PC-9 (cell line): ENCODE measurements around the gene ARHGEF28. TPM values are rescaled to one million over a fixed set of nuclear protein-coding genes. Genes with fewer than 3 reads are reported as not detected.

ENCODE experiments used
- BruUV-seq: library from RNA; stranded (reverse); fragments of 400-500 nt; replicated peaks from 2 replicates; lab custom pipeline; 2021; lab: Mats Ljungman, UMichigan
- CTCF ChIA-PET: fragments of 300-600 bp; sonication (Branson Sonifier 250); formaldehyde crosslinking; loops from one replicate; lab custom pipeline; 2022; ENCODE audit warnings: antibody characterized with exemption; lab: Charles Lee
- POLR2A ChIA-PET: fragments of 300-600 bp; sonication (Branson Sonifier 250); formaldehyde crosslinking; loops from one replicate; lab custom pipeline; 2022; ENCODE audit warnings: antibody characterized with exemption; ENCODE audit not compliant: unreplicated experiment; lab: Charles Lee
- DNase-seq, 2 experiments: peaks; one replicate each; pipeline versions ENCODE4 v3.0.0 to v3.0.0-alpha.2; 2015 to 2022; ENCODE audit warnings: mixed read lengths in 1 of 2
- H2AFZ ChIP-seq: fragments of 200-600 bp; sonication (generic); 2 replicates; pipeline ENCODE4 v1.8.1; 2017; ENCODE audit warnings: antibody characterized with exemption
- H3F3A ChIP-seq: fragments of 200-600 bp; sonication (generic); 2 replicates; pipeline ENCODE4 v1.8.1; 2017; ENCODE audit warnings: antibody characterized with exemption, mild to moderate bottlenecking, low read depth; ENCODE audit not compliant: insufficient read depth
- H3K27ac ChIP-seq: fragments of 200-600 bp; sonication (generic); 2 replicates; pipeline ENCODE4 v1.6.1; 2016; ENCODE audit warnings: mixed run types
- H3K27me3 ChIP-seq: fragments of 200-600 bp; sonication (generic); 2 replicates; pipeline ENCODE4 v1.6.1; 2016; ENCODE audit warnings: low read depth, mixed run types; ENCODE audit not compliant: insufficient read depth
- H3K36me3 ChIP-seq: fragments of 200-600 bp; sonication (generic); 2 replicates; pipeline ENCODE4 v1.6.1; 2016; ENCODE audit warnings: low read depth, mixed run types
- H3K4me1 ChIP-seq: fragments of 200-600 bp; sonication (generic); replicated peaks from 2 replicates; pipeline ENCODE4 v1.6.1; 2016; ENCODE audit warnings: mixed run types; ENCODE audit not compliant: insufficient read depth
- H3K4me2 ChIP-seq: fragments of 200-600 bp; sonication (generic); 2 replicates; pipeline ENCODE4 v1.6.1; 2017; ENCODE audit warnings: mixed run types
- H3K4me3 ChIP-seq: fragments of 200-600 bp; sonication (generic); 2 replicates; pipeline ENCODE4 v1.6.1; 2016; ENCODE audit warnings: mixed run types
- H3K79me2 ChIP-seq: fragments of 200-600 bp; sonication (generic); 2 replicates; pipeline ENCODE4 v1.6.1; 2017; ENCODE audit warnings: low read depth, mixed run types
- H3K9me2 ChIP-seq: fragments of 200-600 bp; sonication (generic); 2 replicates; pipeline ENCODE4 v1.8.1; 2017; ENCODE audit warnings: mild to moderate bottlenecking; ENCODE audit not compliant: insufficient read depth
- H3K9me3 ChIP-seq: fragments of 200-600 bp; sonication (generic); 2 replicates; pipeline ENCODE4 v1.8.1; 2016; ENCODE audit warnings: low read depth; ENCODE audit not compliant: insufficient read depth
- H4K20me1 ChIP-seq: fragments of 200-600 bp; sonication (generic); 2 replicates; pipeline ENCODE4 v1.8.1; 2017; ENCODE audit not compliant: insufficient read depth
- CTCF ChIP-seq: fragments of 200-600 bp; sonication (generic); conservative IDR thresholded peaks from 2 replicates; pipeline ENCODE4 v1.6.1; 2017; ENCODE audit warnings: mixed run types, antibody characterized with exemption, mild to moderate bottlenecking, moderate library complexity
- EZH2 ChIP-seq: fragments of 200-600 bp; sonication (generic); IDR thresholded peaks from 2 replicates; pipeline ENCODE4 v1.8.0; 2017; ENCODE audit warnings: antibody characterized with exemption, low read depth
- intact Hi-C: fragments of 100-400 bp; cut with micrococcal nuclease; formaldehyde crosslinking; loops from one replicate; pipeline ENCODE4 v1.10.0; 2022; ENCODE audit not compliant: unreplicated experiment
- total RNA-seq: library from RNA; stranded (reverse); gene quantifications from 2 replicates; pipeline ENCODE4 v1.2.3, GENCODE V29; 2021

Gene ARHGEF28
- total RNA-seq, 1 experiment from 2014 or later = 77.5 TPM

- TF ChIP-seq CTCF (no peak), EZH2 (no peak)
- Histone ChIP-seq H3K27ac (peak overlapping the region; percentile 96), H2AFZ (no peak overlapping the region), H3K4me2 (peak overlapping the region; percentile 67), H3K4me1 (peaks cover 65% of the 10 kb centered on the region), H3K9me2 (no peaks in the 10 kb centered on the region; the same call in 1 of the 2 replicates), H3K79me2 (peaks cover 96% of the 10 kb centered on the region), H3F3A (peaks cover 46% of the 10 kb centered on the region), H3K9me3 (no peaks in the 10 kb centered on the region), H4K20me1 (no peaks in the 10 kb centered on the region), H3K27me3 (no peaks in the 10 kb centered on the region), H3K36me3 (peaks cover 9% of the 10 kb centered on the region; the same call in 1 of the 2 replicates), H3K4me3 (no peak overlapping the region)
- ChIA-PET CTCF (no interaction called here), POLR2A (interaction anchor here (0.6 to 0.9 kb wide), 4 partner anchors 12 to 1258 kb away, joined by 3 to 8 read pairs (median 4); no protein-coding TSS in a partner anchor)
- DNase-seq = peak; percentile 61 to 96
- intact Hi-C loops = loop anchor here (1.0 to 10.0 kb wide), 4 partner anchors 16 to 59 kb away; no protein-coding TSS in a partner anchor
- BruUV-seq = no TSS peak
Observed at GRCh38 chr5:73654171-73654811, 28.3 kb downstream of the ARHGEF28 start.

- Histone ChIP-seq H3K27me3 (no peaks in the 10 kb centered on the region), H3K27ac (peak overlapping the region; percentile 96), H3F3A (peaks cover 46% of the 10 kb centered on the region), H3K4me2 (peak overlapping the region; percentile 67), H3K36me3 (peaks cover 8% of the 10 kb centered on the region; the same call in 1 of the 2 replicates), H3K79me2 (peaks cover 96% of the 10 kb centered on the region), H3K9me2 (no peaks in the 10 kb centered on the region; the same call in 1 of the 2 replicates), H2AFZ (no peak overlapping the region), H4K20me1 (no peaks in the 10 kb centered on the region), H3K9me3 (no peaks in the 10 kb centered on the region), H3K4me3 (no peak overlapping the region), H3K4me1 (peaks cover 64% of the 10 kb centered on the region)
- no peak for DNase-seq
- TF ChIP-seq CTCF (no peak), EZH2 (no peak)
- POLR2A ChIA-PET = interaction anchor here (0.6 to 0.9 kb wide), 5 partner anchors 12 to 1258 kb away, joined by 3 to 8 read pairs (median 5); no protein-coding TSS in a partner anchor
- intact Hi-C loops = loop anchor here (1.0 to 10.0 kb wide), 4 partner anchors 17 to 60 kb away; no protein-coding TSS in a partner anchor
- BruUV-seq = TSS peak; percentile 32
- CTCF ChIA-PET = no interaction called here
Observed at GRCh38 chr5:73654819-73655318, 28.9 kb downstream of the ARHGEF28 start.

GRCh38 chr5:73655521-73656160 is 29.6 kb downstream of the ARHGEF28 start:
- no peaks in the 10 kb centered on the region for H3K27me3 ChIP-seq
- no peaks in the 10 kb centered on the region; the same call in 1 of the 2 replicates for H3K9me2 ChIP-seq
- H3K4me3 ChIP-seq = no peak overlapping the region
- TF ChIP-seq EZH2 = no peak
- TF ChIP-seq CTCF = no peak
- ChIA-PET POLR2A (interaction anchor here (0.6 kb wide), 1 partner anchor 19 kb away, joined by 6 read pairs; no protein-coding TSS in a partner anchor), CTCF (no interaction called here)
- peaks cover 60% of the 10 kb centered on the region for H3K4me1 ChIP-seq
- H4K20me1 ChIP-seq = no peaks in the 10 kb centered on the region
- DNase-seq = no peak
- intact Hi-C loops = loop anchor here (2.0 to 10.0 kb wide), 2 partner anchors 45 to 61 kb away; no protein-coding TSS in a partner anchor
- no peak overlapping the region for H2AFZ ChIP-seq
- peaks cover 6% of the 10 kb centered on the region; the same call in 1 of the 2 replicates for H3K36me3 ChIP-seq
- H3F3A ChIP-seq = peaks cover 45% of the 10 kb centered on the region
- peak overlapping the region; percentile 67 for H3K4me2 ChIP-seq
- peak overlapping the region; percentile 96 for H3K27ac ChIP-seq
- peaks cover 96% of the 10 kb centered on the region for H3K79me2 ChIP-seq
- H3K9me3 ChIP-seq = no peaks in the 10 kb centered on the region
- no TSS peak for BruUV-seq
